Fibroblast of upper back skin (primary cell): ENCODE results near the gene TDRD3.

Source experiments
- DNase-seq: peaks from one replicate; pipeline ENCODE4 v3.0.0-alpha.2; 2013

TDRD3 gene

DNA sequence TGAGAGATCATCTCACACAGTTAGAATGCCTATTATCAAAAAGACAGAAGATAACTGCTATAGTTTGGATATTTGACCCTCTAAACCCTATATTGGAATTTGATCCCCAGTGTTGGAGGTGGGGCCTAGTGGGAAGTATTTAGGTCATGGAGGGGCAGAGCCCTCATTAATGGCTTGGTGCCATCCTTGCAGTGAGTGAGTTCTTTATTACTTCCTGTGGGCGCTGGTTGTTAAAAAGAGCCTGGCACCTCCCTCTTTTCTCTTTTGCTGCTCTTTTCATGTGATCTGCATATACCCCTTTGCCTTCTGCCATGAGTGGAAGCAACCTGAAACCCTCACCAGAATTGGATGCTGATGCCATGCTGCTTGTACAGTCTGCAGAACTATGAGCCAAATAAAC is 66.8 kb downstream of the TDRD3 start:
- peak; percentile 4 for DNase-seq

DNA sequence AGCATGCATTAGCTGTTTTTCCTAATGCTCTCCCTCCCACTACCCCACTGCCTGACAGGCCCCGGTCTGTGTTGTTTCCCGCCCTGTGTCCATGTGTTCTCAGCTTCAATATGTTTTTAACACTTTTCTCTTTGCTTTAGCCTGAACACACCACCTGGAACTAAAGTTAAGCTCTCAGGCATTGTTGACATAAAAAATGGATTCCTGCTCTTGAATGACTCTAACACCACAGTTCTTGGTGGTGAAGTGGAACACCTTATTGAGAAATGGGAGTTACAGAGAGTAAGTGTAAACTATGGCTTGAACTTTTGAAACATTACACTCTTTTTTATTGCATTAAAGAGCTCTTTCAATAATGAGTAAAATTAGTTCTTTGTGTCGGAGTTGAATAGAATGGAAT is 70.1 kb downstream of the TDRD3 start:
- DNase-seq: no peak

DNA sequence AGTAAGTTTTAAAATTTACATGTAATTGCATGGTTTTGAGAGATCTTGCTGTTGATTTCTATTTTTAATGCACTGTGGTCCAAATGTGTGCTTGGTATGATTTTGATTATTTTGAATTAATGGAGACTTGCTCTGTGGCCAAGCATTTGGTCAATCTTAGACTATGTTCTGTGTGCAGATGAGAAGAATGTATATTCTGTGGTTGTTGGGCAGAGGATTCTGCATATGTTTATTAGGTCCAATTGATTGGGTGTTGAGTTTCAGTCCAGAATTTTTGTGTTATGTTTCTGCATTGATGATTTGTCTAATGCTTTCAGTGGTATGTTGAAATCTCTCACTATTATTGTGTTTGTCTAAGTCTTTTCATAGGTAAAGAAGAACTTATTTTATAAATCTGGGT is 82.3 kb downstream of the TDRD3 start:
- DNase-seq: no peak

DNA sequence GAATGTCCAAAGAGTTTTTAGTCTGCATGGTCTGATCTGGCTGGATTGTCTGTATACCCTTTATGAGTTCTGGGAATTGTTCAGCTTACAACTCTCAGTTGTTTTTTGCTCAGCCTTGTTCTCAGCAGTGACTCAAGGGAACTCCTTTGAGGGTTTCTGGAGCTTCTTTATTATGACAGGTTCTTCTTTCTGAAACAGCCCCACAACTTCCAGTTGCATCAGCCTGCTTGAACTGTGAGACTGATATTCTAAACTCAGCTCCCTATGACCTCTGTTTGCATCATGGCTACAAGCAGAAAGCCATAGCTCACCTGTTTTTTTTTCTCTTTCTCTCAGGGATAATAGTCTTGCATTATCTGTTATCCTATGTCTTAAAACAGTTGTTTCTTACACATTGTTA is 85.0 kb downstream of the TDRD3 start:
- peak; percentile 46 for DNase-seq

DNA sequence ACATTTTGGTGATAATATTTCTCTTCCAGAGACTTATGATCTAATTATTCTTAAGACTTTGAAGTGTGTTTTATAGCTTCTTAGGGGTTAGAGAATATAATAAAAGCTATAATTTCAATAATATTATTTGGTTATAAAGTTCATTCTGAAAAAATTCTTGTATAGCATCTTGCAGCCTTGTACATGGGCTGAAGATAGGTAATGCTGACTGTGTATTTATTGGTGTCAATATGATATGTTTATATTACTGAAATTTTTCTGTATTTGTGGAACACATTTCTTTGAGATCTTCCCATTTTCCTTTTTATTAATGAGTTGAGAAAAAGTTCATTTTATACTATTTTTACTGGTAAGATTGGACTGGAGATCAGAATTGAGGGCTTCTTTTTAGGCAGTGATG is 87.8 kb downstream of the TDRD3 start:
- DNase-seq: no peak

DNA sequence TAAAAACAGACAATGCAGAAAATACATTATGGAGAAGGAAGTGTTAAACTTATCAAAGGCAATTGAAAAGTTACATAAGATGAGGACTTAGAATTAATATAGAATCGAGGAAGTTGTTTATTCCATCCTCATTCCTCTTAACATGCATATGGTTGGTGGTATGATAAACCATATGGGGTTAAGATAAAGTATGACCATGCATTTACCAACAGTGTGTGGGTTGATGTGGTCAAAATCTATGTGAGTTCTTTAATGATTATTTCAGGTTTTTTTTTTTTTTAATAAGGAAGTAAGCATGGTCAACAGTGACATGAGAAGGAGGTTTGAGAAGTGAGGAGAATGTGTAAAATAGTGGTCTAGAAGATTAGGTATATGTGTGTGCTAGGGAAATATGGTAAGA is 94.5 kb downstream of the TDRD3 start:
- no peak for DNase-seq

DNA sequence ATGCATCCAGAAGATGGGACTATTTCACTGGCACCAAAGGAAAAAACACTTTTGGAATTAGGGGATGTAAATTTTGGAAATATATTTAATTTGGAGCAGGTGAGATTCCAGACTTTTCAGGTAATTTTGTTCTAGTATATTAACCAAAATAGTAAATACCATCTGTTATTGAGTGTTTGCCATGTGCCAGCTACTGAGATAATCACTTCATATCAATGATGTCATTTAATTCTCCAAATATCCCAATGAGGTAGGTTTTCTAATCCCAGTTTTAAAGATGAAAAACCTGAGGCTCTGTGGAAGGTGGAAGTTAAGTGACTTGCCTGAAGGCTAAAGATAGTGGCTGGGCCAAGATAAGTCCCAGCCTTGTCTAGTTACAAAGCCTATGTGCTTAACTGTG is 95.2 kb downstream of the TDRD3 start:
- DNase-seq: no peak

DNA sequence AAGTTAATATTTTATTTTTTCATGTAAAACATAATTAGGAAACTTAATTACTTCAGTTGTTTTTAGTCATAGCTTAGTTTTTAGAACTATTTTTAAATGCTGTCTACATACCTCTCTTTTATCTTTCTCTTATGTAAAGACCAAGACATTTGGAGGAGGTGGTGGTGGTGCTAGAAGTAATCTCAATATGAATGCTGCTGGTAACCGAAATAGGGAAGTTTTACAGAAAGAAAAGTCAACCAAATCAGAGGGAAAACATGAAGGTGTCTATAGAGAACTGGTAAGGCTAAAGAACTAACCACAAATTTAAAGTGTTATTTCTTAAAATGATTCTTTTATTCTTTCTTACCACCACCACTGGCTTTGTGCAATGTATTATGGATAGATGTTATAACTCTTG is 97.3 kb downstream of the TDRD3 start:
- no peak for DNase-seq

DNA sequence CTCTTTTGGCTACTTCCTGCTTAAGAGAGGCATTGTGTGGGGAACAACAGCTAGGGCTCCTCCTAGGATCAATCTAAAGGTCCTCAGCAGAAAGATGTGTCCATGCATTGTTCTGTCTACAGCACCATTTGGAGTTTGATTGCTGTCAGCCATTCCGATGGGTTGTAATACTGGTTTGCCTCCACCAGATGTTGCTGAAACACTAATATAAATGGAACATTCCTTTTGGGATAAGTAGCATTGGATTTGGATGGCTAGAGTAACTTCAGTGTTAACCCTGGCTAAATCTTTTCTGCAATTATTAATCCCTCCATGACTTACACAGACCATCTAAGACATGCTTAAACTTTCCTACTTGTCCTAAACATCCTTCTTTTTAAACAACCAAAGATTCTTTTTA is 104.2 kb downstream of the TDRD3 start:
- DNase-seq: no peak

DNA sequence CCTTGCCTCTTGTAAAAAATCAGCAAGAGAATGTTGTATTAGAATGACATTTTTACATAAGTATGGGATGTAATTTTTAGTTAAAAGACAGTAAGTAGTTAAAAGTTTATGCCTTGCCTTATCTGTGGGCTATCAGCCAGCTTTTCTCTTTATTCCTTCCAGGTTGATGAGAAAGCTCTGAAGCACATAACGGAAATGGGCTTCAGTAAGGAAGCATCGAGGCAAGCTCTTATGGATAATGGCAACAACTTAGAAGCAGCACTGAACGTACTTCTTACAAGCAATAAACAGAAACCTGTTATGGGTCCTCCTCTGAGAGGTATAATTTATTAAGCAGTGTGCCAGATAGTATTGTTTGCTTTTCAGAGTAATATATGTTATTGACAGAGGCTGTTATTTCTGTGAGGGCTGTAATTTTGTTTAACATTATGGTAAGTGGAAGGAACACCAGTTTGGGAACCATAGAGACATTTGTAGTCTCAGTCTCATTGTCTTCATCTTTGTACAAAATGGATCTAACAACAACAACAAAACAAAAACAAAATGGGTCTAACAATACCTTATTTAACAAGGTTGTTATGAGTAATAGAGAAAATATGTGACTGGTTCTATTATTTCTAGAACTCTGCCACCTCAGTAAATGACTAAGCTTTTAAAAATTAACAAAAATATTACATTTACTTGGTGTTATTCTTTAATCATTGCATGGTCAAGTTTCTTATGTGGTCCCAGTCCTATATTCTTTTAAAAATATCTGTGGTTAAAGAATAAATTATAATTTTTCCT is 112.8 kb downstream of the TDRD3 start:
- DNase-seq: no peak

DNA sequence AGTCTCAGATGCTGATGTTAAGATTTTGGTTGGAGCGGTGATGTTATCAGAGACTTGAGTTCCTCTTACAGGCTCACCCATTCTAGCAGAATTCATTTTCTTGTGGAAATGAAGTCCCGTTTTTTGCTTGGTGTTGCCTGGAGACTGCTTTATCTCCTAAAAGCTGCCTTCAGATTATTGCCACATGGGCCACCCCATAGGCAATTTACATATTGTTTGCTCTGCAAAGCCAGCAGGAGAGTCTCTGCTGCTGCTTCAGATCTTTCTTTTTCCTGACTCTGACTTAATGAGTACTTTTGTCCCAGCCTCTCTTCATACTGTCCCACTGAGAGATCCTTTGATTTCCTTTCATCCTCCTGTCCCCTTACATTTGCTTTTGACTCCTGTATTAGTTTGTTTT is 114.6 kb downstream of the TDRD3 start:
- DNase-seq: no peak

DNA sequence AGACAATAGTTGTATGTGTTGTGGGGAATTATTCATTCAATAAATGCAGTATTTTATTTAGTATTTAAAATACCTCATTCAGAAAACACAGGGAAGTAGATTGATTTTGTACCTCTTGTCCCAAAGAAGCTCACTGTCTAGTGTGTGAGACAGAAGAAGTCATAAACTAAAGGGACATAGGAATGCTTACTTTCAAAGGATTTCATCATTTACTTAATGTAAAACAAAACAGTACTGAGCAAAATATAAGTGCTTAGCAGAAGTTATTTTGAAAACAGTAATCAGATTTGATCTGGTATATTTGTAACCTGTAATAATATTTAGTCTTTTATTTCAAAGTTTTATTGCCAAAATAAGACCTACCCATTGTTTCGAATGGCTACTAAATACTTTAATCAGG is 117.9 kb downstream of the TDRD3 start:
- DNase-seq: peak; percentile 6

DNA sequence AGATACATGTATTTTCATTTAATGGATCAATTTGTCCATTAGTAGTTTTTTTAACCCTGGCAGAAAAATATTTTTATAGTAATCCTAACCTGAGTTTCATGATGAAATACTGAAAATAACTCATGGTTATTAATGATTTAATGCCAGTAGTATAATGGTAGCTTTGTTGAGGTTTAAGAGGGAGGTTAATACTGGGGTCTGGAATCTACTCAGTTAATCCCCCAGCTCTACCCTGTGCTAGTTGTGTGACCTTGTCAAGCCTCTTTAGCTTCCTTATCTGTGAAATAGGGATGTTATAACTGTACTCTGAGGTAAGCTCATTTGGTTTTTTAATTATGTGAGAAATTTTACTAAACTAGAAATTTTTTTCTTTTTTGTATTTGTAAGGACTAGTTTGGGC is 122.5 kb downstream of the TDRD3 start:
- no peak for DNase-seq

DNA sequence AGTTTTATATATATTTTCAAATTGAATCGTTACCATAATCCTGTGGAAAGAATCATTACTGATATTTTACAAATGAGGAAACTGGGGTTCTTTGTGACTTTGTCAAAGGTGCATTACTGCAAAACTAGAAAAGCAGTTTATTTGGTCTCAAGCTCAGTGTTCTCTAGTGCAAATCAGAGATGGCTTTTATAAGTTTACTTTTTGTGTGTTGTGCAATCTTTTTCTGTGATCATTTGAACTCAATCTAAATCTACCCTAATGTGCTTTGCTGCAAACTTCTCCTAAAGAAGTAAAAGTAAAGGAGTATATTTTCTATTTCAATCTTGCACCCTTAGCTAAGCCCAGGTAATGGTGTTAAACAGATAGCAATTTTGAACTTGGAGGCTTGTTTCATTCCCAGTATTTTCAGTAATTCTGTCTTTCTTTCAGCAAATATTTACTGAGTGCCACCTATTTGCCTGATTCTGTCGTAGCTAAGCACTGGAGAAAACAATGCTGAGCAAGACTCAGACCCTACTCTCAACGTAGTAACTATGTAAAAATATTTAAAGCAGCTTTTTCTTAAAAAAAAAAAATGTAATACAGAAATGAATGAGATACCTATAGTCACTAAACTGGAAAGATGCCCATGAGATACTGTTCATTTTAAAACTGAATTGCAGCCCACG is 124.0 kb downstream of the TDRD3 start:
- DNase-seq: no peak

DNA sequence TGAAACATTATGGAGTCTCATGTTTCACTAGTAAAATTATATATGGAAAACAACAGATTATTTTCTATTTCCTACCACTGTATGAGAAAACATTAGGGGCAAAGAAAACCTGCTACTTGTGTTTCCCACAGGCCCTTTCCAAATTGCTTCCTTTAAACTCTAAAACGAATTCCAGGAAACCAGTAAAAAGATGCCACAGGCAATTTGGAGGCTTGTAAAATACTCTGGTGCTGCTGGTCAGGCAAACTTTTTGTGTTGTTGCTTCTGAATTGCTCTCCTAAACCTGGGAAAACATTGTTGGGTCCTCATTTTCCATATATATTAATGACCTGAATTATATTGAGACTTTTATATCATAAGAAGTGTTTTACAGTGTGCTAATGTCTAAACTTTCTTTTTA is 141.5 kb downstream of the TDRD3 start:
- DNase-seq: no peak

DNA sequence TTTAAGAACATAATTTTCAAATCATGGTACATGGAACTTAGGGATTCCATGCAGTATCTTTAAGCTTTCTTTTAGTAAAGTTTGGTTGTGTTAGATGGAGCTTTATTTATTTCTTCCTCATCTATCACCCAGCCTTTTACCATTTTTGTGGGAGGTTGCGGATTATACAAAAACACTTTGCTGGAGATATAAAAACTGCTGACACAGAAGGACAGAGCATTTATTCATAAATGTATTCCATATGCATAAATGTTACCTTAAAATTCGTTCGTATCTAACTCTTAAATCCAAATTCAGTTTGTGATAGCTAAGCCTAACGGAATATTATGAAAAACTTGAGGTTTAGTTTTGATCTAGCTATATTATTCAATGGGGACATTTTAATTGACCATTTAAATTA is 143.3 kb downstream of the TDRD3 start:
- DNase-seq: no peak

DNA sequence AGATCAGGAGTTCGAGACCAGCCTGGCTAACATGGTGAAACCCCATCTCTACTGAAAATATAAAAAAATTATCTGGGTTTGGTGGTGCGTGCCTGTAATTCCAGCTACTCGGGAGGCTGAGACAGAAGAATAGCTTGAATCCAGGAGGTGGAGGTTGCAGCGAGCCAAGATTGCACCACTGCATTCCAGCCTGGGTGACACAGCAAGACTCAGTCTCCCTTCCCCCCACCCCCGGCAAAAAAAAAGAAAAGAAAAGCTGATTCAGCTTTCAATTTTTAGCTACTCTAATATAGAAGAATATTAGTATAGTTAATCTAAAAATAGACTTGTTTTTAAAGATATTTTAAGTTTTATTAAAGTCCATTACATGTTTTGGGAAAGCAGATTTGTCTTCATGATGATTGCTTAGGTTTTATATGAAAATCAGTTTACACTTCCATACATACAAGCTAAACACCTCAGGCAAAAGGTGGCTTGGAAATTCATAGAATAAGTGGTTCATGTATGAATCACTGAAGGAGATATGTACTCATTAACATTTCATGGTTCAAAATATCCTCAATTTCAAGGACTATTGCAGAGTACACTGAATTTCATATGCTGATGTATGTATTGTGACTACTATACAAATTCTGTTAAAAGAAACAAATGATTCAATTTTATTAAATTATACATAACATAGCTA is 165.2 kb downstream of the TDRD3 start:
- peak; percentile 51 for DNase-seq

DNA sequence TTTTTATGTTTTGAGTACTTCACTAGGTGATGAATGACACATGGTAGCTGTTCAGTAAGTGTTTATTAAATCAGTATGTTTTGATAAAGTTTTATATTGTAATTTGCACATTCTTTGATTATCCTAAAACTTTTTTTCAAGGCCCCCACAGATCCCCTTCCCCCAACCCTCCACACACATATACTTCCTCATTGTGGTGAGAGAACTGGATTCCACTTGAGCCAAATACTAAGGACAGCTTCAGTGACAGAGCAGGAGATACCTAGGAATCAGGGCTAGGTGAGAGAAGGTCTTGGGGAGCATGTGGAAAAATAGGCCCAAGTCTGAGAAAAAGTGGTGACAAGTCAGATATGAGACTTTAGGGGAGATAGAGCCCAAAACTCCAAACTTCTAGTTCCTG is 174.6 kb downstream of the TDRD3 start:
- no peak for DNase-seq

DNA sequence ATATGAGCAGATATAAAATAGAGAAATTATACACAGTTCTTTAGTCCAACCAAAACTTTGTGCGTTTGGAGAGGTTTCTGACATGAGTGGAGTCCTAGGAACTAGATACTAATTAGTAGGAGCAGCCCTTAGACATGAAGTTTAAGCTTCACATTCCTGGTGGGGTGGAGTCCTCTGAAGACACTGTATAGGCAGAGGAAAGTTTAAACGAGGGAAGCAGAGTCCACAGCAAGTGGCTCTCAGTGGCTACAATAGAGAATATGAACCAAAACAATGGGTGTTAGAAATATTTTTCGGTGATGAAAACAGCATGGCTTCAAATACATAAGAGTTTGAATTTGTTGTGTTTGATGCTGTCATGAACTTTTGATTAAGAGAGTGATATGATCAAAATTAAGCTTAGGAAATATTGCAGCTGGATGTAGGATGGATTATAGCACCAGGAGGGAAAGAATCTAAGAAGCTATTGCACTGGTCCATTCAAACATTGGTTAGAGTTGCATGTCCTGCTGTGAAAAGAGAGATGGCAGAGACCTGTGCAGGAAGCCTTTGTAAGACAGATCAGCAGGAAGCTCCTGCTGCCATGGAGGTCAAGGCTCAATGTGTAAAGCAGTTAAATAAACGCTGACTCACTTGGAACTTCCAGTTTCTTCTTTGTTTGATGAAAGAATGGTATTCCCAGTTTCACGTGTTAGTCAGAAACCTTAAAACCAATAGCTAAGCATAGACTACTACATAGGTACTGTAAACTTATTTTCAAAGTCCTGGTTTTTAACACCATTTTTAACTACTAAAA is 175.2 kb downstream of the TDRD3 start:
- DNase-seq: peak; percentile 76

DNA sequence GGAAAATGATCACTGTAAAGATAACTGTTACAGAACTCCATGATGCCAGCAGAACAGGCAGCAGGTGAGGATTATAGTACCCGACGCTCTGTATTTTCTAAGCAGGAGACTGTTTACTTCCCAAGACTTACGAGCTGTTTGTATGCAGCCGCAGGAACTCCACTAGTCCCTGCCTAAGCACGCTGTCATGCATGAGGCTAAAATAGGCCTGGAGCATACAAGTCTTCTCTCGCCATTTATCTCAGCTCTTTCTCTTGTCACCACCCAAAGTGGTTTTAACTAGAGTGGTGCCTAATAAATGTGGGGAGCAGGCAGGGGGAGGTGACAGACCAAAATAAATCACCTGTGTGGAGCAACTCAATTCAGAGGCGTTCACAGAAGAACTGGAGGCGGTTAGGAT is 175.8 kb downstream of the TDRD3 start:
- DNase-seq: no peak

DNA sequence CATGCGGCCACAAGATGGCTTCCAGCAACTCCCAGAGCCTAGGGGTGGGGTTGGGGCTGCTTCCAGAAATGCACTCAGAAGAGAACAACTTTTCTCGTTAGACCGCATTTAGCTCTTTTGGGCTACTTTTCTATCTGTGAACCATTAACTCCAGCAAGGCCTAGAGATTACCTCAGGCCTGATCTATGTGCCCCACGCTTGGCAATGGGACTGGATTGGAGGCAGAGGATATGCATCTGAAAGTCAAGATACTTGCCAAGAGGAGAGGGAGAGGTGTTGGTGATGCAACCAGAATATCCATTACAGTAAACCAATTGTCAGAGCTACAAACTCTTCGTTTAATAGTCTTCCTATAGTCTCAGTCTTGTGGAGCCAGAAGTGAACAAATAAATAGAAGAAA is 177.7 kb downstream of the TDRD3 start:
- DNase-seq: no peak

DNA sequence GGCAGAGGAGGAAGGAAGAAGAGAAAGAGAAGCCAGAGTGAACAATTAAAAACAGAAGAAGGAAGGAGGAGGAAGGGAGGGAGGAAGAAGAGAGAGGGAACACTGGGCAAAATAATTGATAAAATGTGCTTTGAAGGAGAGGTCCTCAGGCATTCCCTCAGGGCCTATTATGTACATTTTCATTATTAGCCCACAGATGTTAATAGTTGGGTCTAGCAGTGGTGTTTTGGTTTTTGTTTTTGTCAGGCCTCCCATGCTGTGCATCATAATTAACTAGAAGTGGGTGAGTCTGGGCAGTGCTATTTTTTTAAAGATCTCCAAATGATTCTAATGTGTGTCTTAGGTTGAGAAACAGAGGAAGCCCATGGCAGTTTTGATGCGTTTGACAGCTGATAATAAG is 178.1 kb downstream of the TDRD3 start:
- DNase-seq: no peak

DNA sequence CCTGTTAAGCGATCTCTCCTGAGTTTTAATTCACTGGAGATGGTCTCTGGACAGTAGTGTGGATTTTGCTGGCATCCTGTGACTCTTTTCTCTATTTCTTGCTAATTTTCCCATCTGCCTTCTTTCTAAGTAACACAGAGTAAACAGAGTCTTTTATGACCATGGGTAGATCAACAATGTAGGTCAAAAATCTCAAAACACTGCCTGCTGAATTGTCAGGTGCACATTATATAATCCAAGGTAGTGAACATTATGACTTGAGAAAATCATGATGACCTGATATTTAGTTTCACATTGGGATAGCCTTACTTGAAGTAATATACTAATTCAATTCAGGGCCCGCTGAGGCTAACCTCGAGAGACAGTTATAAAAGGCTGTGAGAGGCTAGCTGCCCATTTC is 180.7 kb downstream of the TDRD3 start:
- DNase-seq: no peak
